Mesendoderm (in vitro differentiated cells): Measurements from ENCODE around the gene ROBO3.

Source experiments
- DNase-seq: peaks from one replicate; pipeline ENCODE4 v3.0.0; 2013
- H2AK5ac ChIP-seq: 2 replicates; pipeline ENCODE4 v1.6.1; 2013; ENCODE audit warnings: low read length, inconsistent platforms
- H2BK120ac ChIP-seq: 2 replicates; pipeline ENCODE4 v1.6.1; 2013; ENCODE audit warnings: low read depth, mild to moderate bottlenecking, low read length, moderate library complexity, mixed read lengths
- H2BK15ac ChIP-seq: replicated peaks from 2 replicates; pipeline ENCODE4 v1.6.1; 2013; ENCODE audit warnings: low read depth, mild to moderate bottlenecking, moderate library complexity
- H2BK5ac ChIP-seq: 2 replicates; pipeline ENCODE4 v1.6.1; 2013; ENCODE audit warnings: low read length, inconsistent platforms
- H3K18ac ChIP-seq: 2 replicates; pipeline ENCODE4 v1.6.1; 2013; ENCODE audit warnings: mild to moderate bottlenecking, low read length, mixed read lengths
- H3K23ac ChIP-seq: one replicate; pipeline ENCODE4 v1.6.1; 2013; ENCODE audit warnings: low read length
- H3K27ac ChIP-seq: 2 replicates; pipeline ENCODE4 v1.5.1; 2013; ENCODE audit warnings: low read depth, mild to moderate bottlenecking, inconsistent platforms, low read length, moderate library complexity
- H3K27me3 ChIP-seq: 2 replicates; pipeline ENCODE4 v1.6.1; 2013; ENCODE audit warnings: low read length, control low read depth, mild to moderate bottlenecking, inconsistent platforms; ENCODE audit not compliant: insufficient read depth, poor library complexity
- H3K36me3 ChIP-seq: 2 replicates; pipeline ENCODE4 v1.6.1; 2013; ENCODE audit warnings: low read length, inconsistent platforms; ENCODE audit not compliant: control insufficient read depth, insufficient read depth
- H3K4ac ChIP-seq: one replicate; pipeline ENCODE4 v1.6.1; 2013; ENCODE audit warnings: low read depth, mild to moderate bottlenecking, low read length, moderate library complexity
- H3K4me1 ChIP-seq: 2 replicates; pipeline ENCODE4 v1.6.1; 2013; ENCODE audit warnings: low read depth, low read length, inconsistent platforms; ENCODE audit not compliant: control insufficient read depth
- H3K4me2 ChIP-seq: 2 replicates; pipeline ENCODE4 v1.6.1; 2013; ENCODE audit warnings: low read length
- H3K4me3 ChIP-seq: 2 replicates; pipeline ENCODE4 v1.5.1; 2013; ENCODE audit warnings: mild to moderate bottlenecking, low read length
- H3K56ac ChIP-seq: one replicate; pipeline ENCODE4 v1.6.1; 2013; ENCODE audit warnings: low read length
- H3K79me1 ChIP-seq: 2 replicates; pipeline ENCODE4 v1.6.1; 2013; ENCODE audit warnings: low read length, inconsistent platforms
- H3K79me2 ChIP-seq: 2 replicates; pipeline ENCODE4 v1.6.1; 2013; ENCODE audit warnings: mild to moderate bottlenecking, low read length; ENCODE audit not compliant: control insufficient read depth, insufficient read depth
- H3K9ac ChIP-seq: 2 replicates; pipeline ENCODE4 v1.6.1; 2013; ENCODE audit warnings: low read length, inconsistent platforms
- H4K5ac ChIP-seq: one replicate; pipeline ENCODE4 v1.6.1; 2013; ENCODE audit warnings: low read length
- H4K8ac ChIP-seq: one replicate; pipeline ENCODE4 v1.6.1; 2013; ENCODE audit warnings: low read depth, mild to moderate bottlenecking, control low read depth, low read length, moderate library complexity
- WGBS: extraction: QIAGEN DNeasy Blood & Tissue Kit; methylation state at CpG from one replicate; pipeline ENCODE4 v1.1.7; 2013; ENCODE audit warnings: low lambda C conversion rate, missing lambda C conversion rate; ENCODE audit not compliant: insufficient coverage; ENCODE audit errors: extremely low coverage; 5-methylcytosine and 5-hydroxymethylcytosine counted together

Gene ROBO3

DNA sequence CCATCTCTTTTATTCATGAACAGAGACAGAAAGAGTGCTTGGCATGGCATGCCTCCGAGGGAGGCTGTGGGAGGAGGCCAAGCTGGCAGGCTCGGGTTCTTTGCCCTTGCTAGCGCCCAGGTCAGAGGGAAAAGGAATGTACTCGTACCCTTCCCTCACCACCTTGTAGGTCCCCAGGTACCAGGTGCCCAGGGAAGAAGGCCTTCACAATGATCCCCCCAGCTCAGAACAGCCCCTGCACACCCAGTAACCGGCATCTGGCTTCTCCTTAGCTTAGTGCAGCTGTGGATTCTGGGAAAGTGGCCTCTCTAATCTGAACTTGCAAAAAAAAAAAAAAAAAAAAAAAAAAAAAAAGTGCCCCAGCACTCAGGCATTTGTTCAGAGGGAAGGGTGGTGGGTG lies 55.1 kb downstream of the ROBO3 start:
- Histone ChIP-seq H3K23ac (no peak overlapping the region), H3K27ac (no peak overlapping the region), H3K79me1 (no peaks in the 10 kb centered on the region), H3K36me3 (no peaks in the 10 kb centered on the region), H3K4me1 (peaks cover 4% of the 10 kb centered on the region), H2BK5ac (no peak overlapping the region), H3K4me3 (no peak overlapping the region), H2AK5ac (no peak overlapping the region), H2BK15ac (no peak overlapping the region), H4K5ac (peak overlapping the region; percentile 59), H3K4ac (no peak overlapping the region), H3K4me2 (peak overlapping the region; percentile 25), H3K18ac (no peak overlapping the region), H3K9ac (peak overlapping the region; percentile 32), H4K8ac (no peak overlapping the region), H3K79me2 (no peaks in the 10 kb centered on the region), H2BK120ac (no peak overlapping the region), H3K27me3 (no peaks in the 10 kb centered on the region), H3K56ac (peak overlapping the region; percentile 56)
- no peak for DNase-seq
- WGBS, result no CpG with 5 or more reads among the region's 5 CpGs

DNA sequence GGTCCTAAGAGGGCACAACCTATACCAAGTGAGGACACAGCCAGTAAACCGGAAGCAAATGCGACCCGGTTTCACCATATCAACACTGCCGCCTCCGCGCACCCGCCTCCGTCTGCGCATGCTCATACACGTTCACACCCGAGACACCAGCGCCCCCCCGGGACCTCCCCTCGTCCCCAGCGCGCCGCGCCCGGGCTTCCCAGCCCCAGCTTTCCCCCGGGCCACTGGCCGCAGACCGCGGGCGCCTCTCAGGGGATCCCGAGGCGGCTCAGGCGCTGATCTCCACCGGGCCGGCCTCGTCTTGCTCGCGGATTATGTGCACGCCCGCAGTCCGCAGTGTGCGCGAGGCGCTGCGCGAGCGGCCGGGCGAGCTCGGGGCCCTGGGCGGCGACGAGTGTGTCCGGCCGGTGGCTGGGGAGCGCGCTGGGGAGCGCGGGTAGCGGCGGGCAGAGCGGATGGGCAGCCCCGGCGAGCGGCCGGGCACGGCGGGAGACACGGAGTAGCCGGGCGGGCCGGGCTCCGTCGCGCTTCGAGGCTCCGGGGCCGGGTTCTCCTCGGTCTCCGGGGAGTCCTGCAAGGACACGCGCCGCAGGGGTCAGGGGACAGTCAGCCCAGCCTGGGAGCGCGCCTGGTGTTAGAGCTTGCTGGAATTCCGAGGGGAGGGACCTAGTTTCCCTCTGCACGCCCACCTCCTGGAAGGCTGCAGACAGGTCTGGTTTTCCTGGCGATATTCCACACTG lies 55.8 kb downstream of the ROBO3 start:
- no peaks in the 10 kb centered on the region for H3K27me3 ChIP-seq
- peak overlapping the region; percentile 20 for H3K4me3 ChIP-seq
- H3K56ac ChIP-seq, result peak overlapping the region; percentile 90
- WGBS, result no CpG with 5 or more reads among the region's 82 CpGs
- H4K8ac ChIP-seq, result no peak overlapping the region
- H3K4me2 ChIP-seq, result peak overlapping the region; percentile 67
- H2AK5ac ChIP-seq, result no peak overlapping the region
- H3K23ac ChIP-seq, result no peak overlapping the region
- H4K5ac ChIP-seq, result no peak overlapping the region
- peak overlapping the region; percentile 74 for H3K9ac ChIP-seq
- H3K27ac ChIP-seq, result no peak overlapping the region
- H2BK15ac ChIP-seq, result no peak overlapping the region
- peak; percentile 86 for DNase-seq
- H3K4me1 ChIP-seq, result peaks cover 4% of the 10 kb centered on the region
- peak overlapping the region; percentile 49 for H2BK120ac ChIP-seq
- no peaks in the 10 kb centered on the region for H3K79me1 ChIP-seq
- H3K36me3 ChIP-seq, result no peaks in the 10 kb centered on the region
- H2BK5ac ChIP-seq, result no peak overlapping the region
- H3K18ac ChIP-seq, result peak overlapping the region; percentile 72
- H3K79me2 ChIP-seq, result no peaks in the 10 kb centered on the region
- H3K4ac ChIP-seq, result peak overlapping the region; percentile 38

DNA sequence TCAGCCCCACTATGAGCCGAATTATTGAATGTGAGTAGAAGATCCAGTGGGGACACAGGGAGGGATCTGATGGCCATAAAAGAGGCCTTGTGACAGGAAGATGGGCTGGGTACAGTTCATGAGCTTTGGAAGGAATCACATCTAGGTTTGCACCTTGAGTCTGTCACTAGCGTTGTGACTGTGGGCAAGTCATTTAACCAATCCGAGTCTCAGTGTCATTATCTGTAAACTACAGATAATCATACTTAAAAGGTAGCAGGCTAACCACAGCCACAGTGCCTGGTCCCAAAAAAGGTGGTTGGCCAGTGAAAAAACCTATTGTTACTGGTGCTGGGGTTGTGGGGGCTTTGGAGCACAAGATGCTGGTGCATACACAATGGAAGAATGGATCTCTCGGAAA lies 57.6 kb downstream of the ROBO3 start:
- no peak overlapping the region for H3K4ac ChIP-seq
- no CpG with 5 or more reads among the region's 4 CpGs for WGBS
- no peak overlapping the region for H3K18ac ChIP-seq
- no peak overlapping the region for H2AK5ac ChIP-seq
- no peak overlapping the region for H3K56ac ChIP-seq
- no peak overlapping the region for H2BK120ac ChIP-seq
- no peaks in the 10 kb centered on the region for H3K27me3 ChIP-seq
- H3K4me2 ChIP-seq, result no peak overlapping the region
- no peak for DNase-seq
- H2BK15ac ChIP-seq, result no peak overlapping the region
- peaks cover 4% of the 10 kb centered on the region for H3K4me1 ChIP-seq
- H3K79me1 ChIP-seq, result no peaks in the 10 kb centered on the region
- H3K23ac ChIP-seq, result no peak overlapping the region
- no peak overlapping the region for H3K4me3 ChIP-seq
- no peak overlapping the region for H3K9ac ChIP-seq
- no peaks in the 10 kb centered on the region for H3K36me3 ChIP-seq
- H3K79me2 ChIP-seq, result no peaks in the 10 kb centered on the region
- H2BK5ac ChIP-seq, result no peak overlapping the region
- H3K27ac ChIP-seq, result no peak overlapping the region
- H4K8ac ChIP-seq, result no peak overlapping the region
- H4K5ac ChIP-seq, result no peak overlapping the region

DNA sequence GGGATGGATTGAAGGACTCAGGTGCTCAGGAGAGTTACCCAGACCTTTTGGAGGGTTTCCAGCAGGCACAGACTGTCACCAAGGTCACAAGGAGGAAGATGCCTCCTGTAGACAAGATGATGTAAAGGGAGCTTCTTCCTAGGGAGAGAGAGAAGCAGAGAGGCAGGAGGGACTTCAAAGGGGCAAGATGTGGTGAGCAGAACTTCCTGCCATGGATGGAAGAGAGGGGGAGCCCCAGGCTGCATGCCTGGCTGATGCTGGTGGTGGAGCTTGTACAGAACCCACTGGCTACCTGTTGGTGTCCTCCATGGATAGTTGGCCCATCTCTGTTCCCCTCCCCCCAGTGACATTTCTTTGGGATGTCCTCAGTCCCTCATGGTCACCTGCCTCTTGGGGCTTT lies 58.1 kb downstream of the ROBO3 start:
- Histone ChIP-seq H3K27ac (no peak overlapping the region), H3K36me3 (no peaks in the 10 kb centered on the region), H3K18ac (no peak overlapping the region), H2BK5ac (no peak overlapping the region), H3K4ac (no peak overlapping the region), H3K9ac (no peak overlapping the region), H3K27me3 (no peaks in the 10 kb centered on the region), H3K23ac (no peak overlapping the region), H3K4me2 (no peak overlapping the region), H3K79me2 (no peaks in the 10 kb centered on the region), H2BK15ac (no peak overlapping the region), H4K5ac (no peak overlapping the region), H3K56ac (no peak overlapping the region), H3K79me1 (no peaks in the 10 kb centered on the region), H3K4me3 (no peak overlapping the region), H4K8ac (no peak overlapping the region), H2BK120ac (no peak overlapping the region), H3K4me1 (peaks cover 4% of the 10 kb centered on the region), H2AK5ac (no peak overlapping the region)
- no peak for DNase-seq

DNA sequence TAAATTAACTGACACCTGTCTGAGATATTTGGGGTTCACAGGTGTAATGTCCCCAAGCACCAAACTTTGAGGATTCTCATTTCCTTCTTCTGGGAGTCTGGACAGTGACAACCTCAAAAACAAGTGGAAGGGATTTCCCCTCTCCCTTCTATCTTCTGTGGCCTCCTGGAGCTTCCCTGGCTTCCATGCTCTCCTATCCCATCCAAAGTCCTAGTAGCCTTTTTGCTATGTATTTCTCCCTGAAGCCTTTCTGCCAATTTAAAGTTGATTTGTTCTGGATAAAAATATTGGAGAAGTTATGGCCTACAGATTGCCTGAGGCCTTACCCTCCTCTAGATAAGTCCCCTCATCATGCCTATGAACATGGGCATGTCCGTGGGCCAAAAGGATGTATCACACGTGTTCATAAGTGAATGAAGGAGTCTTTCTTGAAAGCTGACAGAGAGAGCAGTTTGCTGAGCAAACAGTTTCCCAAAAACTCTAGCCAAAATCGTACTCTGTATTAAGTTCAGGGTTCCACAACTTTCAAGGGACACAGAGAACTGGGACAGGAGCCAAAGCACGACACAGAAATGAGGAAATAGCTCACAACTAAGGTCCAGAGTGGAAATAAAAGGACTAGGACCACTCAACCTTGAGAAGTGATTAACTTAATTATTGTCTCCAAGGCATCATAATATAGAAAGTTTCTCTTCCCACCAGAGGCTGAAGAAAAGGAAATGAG lies 63.9 kb downstream of the ROBO3 start:
- Histone ChIP-seq H2AK5ac (no peak overlapping the region), H3K9ac (no peak overlapping the region), H3K79me2 (no peaks in the 10 kb centered on the region), H2BK120ac (no peak overlapping the region), H3K27ac (no peak overlapping the region), H2BK5ac (no peak overlapping the region), H4K8ac (no peak overlapping the region), H3K4me2 (no peak overlapping the region), H3K18ac (no peak overlapping the region), H3K23ac (no peak overlapping the region), H3K4ac (no peak overlapping the region), H3K4me3 (no peak overlapping the region), H3K27me3 (no peaks in the 10 kb centered on the region), H3K79me1 (no peaks in the 10 kb centered on the region), H2BK15ac (no peak overlapping the region), H3K36me3 (no peaks in the 10 kb centered on the region), H4K5ac (no peak overlapping the region), H3K56ac (no peak overlapping the region), H3K4me1 (no peaks in the 10 kb centered on the region)
- no CpG with 5 or more reads among the region's 4 CpGs for WGBS
- no peak for DNase-seq
